ENCODE measurements around the gene AIF1L.

The AIF1L gene

DNA sequence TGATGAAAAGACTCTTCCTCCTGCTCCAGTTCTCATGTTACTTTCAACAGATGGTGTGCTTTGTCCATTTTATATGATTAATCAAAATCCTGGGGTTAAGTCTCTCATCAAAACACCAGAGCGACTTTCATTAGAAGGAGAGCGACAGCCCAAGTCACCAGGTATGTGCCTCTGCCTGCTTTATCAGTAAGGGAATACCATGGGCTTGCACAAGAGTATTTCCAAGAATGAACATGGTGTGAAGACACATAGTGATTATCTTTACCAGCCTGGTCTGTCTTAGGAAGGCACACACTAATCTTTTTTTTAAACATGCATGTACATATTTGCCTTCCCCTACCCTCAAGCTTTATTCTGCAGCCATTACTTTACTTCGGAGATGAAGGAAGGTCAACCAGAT lies 44.2 kb downstream of the AIF1L start:
- DNase-seq (ENCODE audit: low read depth) = no peak
- H3K4me3 ChIP-seq (replicated peaks; ENCODE audit: low read depth, low read length) = no peak overlapping the region
- TF ChIP-seq, protein P1, sequence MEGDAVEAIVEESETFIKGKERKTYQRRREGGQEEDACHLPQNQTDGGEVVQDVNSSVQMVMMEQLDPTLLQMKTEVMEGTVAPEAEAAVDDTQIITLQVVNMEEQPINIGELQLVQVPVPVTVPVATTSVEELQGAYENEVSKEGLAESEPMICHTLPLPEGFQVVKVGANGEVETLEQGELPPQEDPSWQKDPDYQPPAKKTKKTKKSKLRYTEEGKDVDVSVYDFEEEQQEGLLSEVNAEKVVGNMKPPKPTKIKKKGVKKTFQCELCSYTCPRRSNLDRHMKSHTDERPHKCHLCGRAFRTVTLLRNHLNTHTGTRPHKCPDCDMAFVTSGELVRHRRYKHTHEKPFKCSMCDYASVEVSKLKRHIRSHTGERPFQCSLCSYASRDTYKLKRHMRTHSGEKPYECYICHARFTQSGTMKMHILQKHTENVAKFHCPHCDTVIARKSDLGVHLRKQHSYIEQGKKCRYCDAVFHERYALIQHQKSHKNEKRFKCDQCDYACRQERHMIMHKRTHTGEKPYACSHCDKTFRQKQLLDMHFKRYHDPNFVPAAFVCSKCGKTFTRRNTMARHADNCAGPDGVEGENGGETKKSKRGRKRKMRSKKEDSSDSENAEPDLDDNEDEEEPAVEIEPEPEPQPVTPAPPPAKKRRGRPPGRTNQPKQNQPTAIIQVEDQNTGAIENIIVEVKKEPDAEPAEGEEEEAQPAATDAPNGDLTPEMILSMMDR (IDR thresholded peaks at IDR 0.05; ENCODE audit: low read length, missing control alignments) = no peak

DNA sequence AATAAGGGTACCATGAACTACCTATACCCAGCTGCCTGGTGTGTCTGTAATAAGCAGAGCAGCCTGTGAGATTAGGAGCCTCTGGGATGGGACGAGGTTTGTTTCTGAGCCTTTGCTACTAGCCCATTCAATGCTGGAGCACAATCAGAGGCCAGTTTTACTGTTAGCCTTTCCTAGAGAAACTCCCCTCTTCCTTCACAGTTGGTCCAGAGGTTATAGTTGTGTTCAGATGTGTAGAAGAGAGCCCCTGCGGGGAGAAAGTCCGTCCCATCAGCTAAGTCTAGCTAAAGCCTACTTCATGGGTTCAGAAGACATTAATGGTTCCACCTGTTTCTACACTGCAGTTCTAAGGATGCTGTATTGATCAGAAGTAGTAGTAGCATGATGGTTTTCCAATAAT lies 45.8 kb downstream of the AIF1L start:
- no peak overlapping the region for H3K4me3 ChIP-seq (replicated peaks; ENCODE audit: low read depth, low read length)
- no peak for DNase-seq (ENCODE audit: low read depth)
- TF ChIP-seq, protein P1 (IDR thresholded peaks at IDR 0.05; ENCODE audit: low read length, missing control alignments) = no peak

DNA sequence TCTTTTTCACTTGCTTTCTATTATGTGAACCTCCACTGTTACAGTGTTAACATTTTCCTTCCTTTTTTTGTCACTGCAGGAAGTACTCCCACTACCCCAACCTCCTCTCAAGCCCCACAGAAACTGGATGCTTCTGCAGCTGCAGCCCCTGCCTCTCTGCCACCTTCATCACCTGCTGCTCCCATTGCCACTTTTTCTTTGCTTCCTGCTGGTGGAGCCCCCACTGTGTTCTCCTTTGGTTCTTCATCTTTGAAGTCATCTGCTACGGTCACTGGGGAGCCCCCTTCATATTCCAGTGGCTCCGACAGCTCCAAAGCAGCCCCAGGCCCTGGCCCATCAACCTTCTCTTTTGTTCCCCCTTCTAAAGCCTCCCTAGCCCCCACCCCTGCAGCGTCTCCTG lies 47.9 kb downstream of the AIF1L start:
- TF ChIP-seq, protein P1 (IDR thresholded peaks at IDR 0.05; ENCODE audit: low read length, missing control alignments) = no peak
- no peak for DNase-seq (ENCODE audit: low read depth)
- no peak overlapping the region for H3K4me3 ChIP-seq (replicated peaks; ENCODE audit: low read depth, low read length)

DNA sequence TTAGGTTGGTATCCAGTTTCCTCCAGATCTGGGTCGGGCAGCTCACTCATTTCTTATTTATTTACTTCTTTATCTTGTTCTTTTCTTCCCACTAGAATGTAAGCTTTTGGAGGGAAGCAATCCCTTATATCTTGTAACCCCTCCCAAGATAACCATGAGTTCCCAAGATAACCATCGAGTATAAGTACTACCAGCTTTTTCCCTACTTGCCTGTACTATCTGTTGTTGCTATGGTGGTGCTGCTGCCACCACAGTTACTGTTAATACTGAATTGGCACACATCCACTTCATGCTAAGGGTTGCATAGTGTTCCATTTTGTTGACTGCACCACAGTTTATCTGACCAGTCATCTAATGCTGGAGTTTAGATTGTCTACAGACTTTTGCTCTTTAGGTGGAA lies 48.9 kb downstream of the AIF1L start:
- no peak for DNase-seq (ENCODE audit: low read depth)
- TF ChIP-seq, protein P1 (IDR thresholded peaks at IDR 0.05; ENCODE audit: low read length, missing control alignments) = no peak
- H3K4me3 ChIP-seq (replicated peaks; ENCODE audit: low read depth, low read length) = no peak overlapping the region

DNA sequence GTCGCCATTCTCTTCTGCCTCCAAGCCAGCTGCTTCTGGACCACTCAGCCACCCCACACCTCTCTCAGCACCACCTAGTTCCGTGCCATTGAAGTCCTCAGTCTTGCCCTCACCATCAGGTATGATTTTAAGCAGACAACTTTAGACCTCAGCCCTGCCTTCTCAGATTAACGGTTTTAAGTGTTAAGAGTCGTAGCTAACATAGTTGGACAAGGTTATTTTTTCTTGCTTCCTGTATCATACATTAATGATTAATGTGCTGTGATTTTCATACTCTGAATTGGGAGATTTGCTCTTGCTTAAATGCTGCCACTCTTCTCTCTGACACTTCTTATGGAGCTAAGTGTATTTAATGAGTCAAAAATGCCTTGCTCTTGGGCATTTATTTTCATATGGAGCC lies 49.9 kb downstream of the AIF1L start:
- DNase-seq (ENCODE audit: low read depth) = no peak
- TF ChIP-seq, protein P1 (IDR thresholded peaks at IDR 0.05; ENCODE audit: low read length, missing control alignments) = no peak
- no peak overlapping the region for H3K4me3 ChIP-seq (replicated peaks; ENCODE audit: low read depth, low read length)

DNA sequence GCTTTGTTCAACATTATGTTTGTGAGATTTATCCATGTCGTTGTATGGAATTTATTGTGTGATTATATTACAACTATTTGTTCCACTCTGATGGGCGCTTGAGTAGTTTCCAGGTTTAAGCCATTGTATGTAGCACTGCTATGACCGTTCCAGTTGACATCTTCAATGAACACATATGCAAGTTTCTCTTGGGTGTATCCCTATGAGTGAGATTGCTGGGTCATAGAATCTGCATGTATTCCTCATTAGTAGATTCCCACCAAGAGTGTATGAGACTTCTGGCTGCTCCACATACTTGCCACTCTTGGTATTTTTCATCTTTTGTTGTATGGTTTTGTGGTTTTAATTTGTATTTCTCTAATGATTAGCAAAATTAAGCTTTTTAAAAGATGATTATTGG lies 51.9 kb downstream of the AIF1L start:
- DNase-seq (ENCODE audit: low read depth) = no peak
- TF ChIP-seq, protein P1 (IDR thresholded peaks at IDR 0.05; ENCODE audit: low read length, missing control alignments) = no peak

DNA sequence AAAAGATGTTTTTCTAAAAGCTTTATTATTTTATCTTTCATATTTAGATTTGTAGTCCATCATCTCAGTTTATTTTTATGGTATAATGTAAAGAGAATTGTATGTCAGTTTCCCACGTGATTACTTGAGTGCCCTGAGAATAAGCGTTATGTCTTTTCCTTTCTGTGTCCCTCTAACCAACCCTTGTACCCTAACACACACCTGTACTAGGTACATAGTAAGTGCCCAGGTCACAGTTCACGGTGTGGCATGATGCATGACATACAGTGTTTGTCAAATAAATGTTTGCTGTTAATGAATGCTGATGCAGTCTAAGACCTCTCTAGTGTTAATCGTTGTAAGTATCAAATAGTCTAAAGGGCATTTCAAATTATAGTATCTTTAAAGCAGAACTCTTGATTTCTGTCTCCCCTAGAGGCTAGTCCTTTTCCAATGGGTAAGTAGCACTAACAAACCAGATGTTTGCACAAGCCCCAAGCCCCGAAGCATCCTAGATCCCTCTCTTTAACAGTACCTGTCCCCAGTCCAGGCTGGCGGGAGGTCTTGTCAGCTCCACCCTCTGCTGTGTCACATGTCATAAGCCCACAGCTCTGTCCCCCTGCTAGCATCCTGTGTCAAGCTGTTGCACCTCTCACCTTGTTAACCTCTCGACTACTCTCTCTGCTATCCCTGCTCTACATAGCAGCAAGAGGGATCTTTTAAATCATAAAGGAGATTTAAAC lies 52.8 kb downstream of the AIF1L start:
- H3K4me3 ChIP-seq (replicated peaks; ENCODE audit: low read depth, low read length) = no peak overlapping the region

More for the DNA sequence above, 51.9 kb downstream of the AIF1L start:
- H3K4me3 ChIP-seq (replicated peaks; ENCODE audit: low read depth, low read length) = no peak overlapping the region

More for the DNA sequence above, 52.8 kb downstream of the AIF1L start:
- no peak for DNase-seq (ENCODE audit: low read depth)
- TF ChIP-seq, protein P1 (IDR thresholded peaks at IDR 0.05; ENCODE audit: low read length, missing control alignments) = no peak
